Testis (tissue), 2 donors: Measurements from ENCODE around the gene RSL24D1.

Experiments used
- CTCF ChIP-seq, 3 experiments: fragments of 450-650 bp in 2 of 3; fragments of 200-600 bp in 1 of 3; sonication (generic) in 1 of 3; IDR thresholded peaks; one replicate each; pipeline ENCODE4 v1.5.1; 2016 to 2019; ENCODE audit warnings: antibody characterized with exemption in 3 of 3, mild to moderate bottlenecking in 2 of 3, moderate library complexity in 1 of 3
- POLR2A ChIP-seq: fragments of 450-650 bp; IDR thresholded peaks from one replicate; pipeline ENCODE4 v1.6.1; 2017; ENCODE audit warnings: antibody characterized with exemption, mild to moderate bottlenecking, moderate library complexity

GRCh38 chr15:55197362-55197705 is 593 bp upstream of the RSL24D1 start:
- no peak for TF ChIP-seq CTCF (IDR thresholded peaks at IDR 0.05)
- no peak for TF ChIP-seq POLR2A
